A549 (cell line): Measurements from ENCODE around the gene ANKRD55.

Experiments used
- BHLHE40 ChIP-seq: IDR thresholded peaks from 2 replicates; pipeline ENCODE4 v1.6.1; 2012; ENCODE audit warnings: low read depth, low read length, inconsistent platforms
- CBX2 ChIP-seq: fragments of 200-600 bp; sonication (generic); IDR thresholded peaks from 2 replicates; pipeline ENCODE4 v1.6.1; 2016; ENCODE audit warnings: low read depth, mild to moderate bottlenecking, borderline replicate concordance
- CHD2 ChIP-seq: fragments of 150-350 bp; IDR thresholded peaks from 2 replicates; pipeline ENCODE4 v1.6.1; 2014; ENCODE audit warnings: low read length; ENCODE audit not compliant: partially characterized antibody
- CTCF ChIP-seq: fragments of >200 bp; sonication (Bioruptor Twin); formaldehyde crosslinking; IDR thresholded peaks from 3 replicates; pipeline ENCODE4 v1.5.1; 2016
- EP300 ChIP-seq, 2 experiments: fragments of >200 bp; sonication (Bioruptor Twin); formaldehyde crosslinking; IDR thresholded peaks; 2 replicates in 1 of 2; 3 replicates in 1 of 2; pipeline ENCODE4 v1.6.1; 2016 to 2017
- FOSL2 ChIP-seq, 2 experiments: fragments of 450-650 bp in 1 of 2; fragments of >200 bp in 1 of 2; sonication (Bioruptor Twin) in 1 of 2; formaldehyde crosslinking; IDR thresholded peaks; 2 replicates each; pipeline versions ENCODE4 v1.5.0 to v1.6.1; 2016 to 2020; ENCODE audit warnings: mild to moderate bottlenecking in 1 of 2, moderate library complexity in 1 of 2
- MAZ ChIP-seq: fragments of 150-350 bp; IDR thresholded peaks from 2 replicates; pipeline ENCODE4 v1.6.1; 2014; ENCODE audit warnings: antibody characterized with exemption, low read depth, low read length, borderline replicate concordance
- POLR2A ChIP-seq: IDR thresholded peaks from 2 replicates; pipeline ENCODE4 v1.6.1; 2012; ENCODE audit warnings: mild to moderate bottlenecking, low read length
- RNF2 ChIP-seq: fragments of 200-600 bp; sonication (generic); IDR thresholded peaks from 2 replicates; pipeline ENCODE4 v1.6.1; 2016; ENCODE audit warnings: low read depth, mild to moderate bottlenecking, antibody characterized with exemption, moderate library complexity, borderline replicate concordance
- TF ChIP-seq, protein P1 (sequence below): fragments of 200-600 bp; sonication (generic); IDR thresholded peaks from 2 replicates; pipeline ENCODE4 v1.6.1; 2016; ENCODE audit warnings: antibody characterized with exemption, mild to moderate bottlenecking, moderate library complexity

- TF ChIP-seq EP300 (IDR thresholded peaks at IDR 0.05) (no peak), CTCF (no peak), FOSL2 (IDR thresholded peaks at IDR 0.05) (no peak), FOSL2 (CRISPR knock-in tag; IDR thresholded peaks at IDR 0.05) (no peak), POLR2A (no peak), MAZ (no peak), BHLHE40 (no peak), CHD2 (no peak), RNF2 (no peak), CBX2 (no peak)
- TF ChIP-seq, protein P1, sequence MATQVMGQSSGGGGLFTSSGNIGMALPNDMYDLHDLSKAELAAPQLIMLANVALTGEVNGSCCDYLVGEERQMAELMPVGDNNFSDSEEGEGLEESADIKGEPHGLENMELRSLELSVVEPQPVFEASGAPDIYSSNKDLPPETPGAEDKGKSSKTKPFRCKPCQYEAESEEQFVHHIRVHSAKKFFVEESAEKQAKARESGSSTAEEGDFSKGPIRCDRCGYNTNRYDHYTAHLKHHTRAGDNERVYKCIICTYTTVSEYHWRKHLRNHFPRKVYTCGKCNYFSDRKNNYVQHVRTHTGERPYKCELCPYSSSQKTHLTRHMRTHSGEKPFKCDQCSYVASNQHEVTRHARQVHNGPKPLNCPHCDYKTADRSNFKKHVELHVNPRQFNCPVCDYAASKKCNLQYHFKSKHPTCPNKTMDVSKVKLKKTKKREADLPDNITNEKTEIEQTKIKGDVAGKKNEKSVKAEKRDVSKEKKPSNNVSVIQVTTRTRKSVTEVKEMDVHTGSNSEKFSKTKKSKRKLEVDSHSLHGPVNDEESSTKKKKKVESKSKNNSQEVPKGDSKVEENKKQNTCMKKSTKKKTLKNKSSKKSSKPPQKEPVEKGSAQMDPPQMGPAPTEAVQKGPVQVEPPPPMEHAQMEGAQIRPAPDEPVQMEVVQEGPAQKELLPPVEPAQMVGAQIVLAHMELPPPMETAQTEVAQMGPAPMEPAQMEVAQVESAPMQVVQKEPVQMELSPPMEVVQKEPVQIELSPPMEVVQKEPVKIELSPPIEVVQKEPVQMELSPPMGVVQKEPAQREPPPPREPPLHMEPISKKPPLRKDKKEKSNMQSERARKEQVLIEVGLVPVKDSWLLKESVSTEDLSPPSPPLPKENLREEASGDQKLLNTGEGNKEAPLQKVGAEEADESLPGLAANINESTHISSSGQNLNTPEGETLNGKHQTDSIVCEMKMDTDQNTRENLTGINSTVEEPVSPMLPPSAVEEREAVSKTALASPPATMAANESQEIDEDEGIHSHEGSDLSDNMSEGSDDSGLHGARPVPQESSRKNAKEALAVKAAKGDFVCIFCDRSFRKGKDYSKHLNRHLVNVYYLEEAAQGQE = no peak
Measured at GRCh38 chr5:56075361-56075760, 157.8 kb downstream of the ANKRD55 start.
